ENCODE data around the gene ALDOA.
"Not testable (repeated sequence)": the region's sequence is repeated elsewhere in the genome, so short reads cannot be mapped to it uniquely, and the experiment has no call there.

ALDOA gene

DNA sequence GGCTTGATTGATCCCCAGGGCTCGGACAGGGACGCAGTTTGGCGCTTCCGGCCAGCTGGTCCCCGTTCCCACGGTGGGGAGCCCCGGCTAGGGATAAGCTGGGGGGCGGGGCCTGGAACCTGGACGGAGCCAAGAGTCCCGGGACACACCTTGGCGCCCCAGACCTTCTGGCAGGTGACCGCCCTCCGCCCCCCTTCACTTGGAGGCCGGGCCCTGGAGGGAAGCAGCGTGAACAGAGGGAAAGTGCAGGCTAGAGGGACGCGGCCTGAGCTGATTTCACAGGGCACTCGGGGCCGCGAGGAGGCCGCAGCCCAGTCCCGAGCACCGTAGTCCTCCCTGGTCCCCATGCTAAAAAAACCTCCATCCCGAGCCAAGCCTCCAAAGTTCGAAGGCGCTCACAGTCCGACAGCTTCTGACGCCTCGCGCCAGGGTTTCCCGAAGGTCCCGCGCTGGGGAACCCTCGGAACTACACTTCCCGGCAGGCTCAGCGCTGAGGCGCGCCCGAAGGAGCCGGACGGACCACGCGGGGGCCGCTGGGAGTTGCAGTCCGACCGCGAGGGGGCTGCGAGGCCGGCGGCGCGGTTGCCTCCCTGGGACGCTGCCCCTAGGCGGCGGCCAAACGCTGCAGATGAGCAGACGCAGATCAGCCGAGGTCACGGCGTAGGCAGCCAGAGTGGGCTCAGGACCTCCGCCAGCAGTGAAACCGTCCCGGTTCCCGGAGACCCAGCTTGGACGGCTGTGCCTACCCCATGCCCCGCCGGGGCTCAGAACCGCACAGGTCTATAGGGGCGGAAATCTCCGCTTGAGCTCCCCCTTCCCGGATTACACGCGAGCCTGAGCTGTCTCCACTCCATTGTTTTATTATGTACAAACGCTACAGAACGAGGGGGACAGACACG is 26.2 kb downstream of the ALDOA start, which contains the start of gene TBX6:
Gene TBX6, minus strand, starts transcription at position 451 of the 899 bp plus-strand sequence. CDS start 731 bp downstream, outside the sequence.
- no peak for FAIRE-seq

DNA sequence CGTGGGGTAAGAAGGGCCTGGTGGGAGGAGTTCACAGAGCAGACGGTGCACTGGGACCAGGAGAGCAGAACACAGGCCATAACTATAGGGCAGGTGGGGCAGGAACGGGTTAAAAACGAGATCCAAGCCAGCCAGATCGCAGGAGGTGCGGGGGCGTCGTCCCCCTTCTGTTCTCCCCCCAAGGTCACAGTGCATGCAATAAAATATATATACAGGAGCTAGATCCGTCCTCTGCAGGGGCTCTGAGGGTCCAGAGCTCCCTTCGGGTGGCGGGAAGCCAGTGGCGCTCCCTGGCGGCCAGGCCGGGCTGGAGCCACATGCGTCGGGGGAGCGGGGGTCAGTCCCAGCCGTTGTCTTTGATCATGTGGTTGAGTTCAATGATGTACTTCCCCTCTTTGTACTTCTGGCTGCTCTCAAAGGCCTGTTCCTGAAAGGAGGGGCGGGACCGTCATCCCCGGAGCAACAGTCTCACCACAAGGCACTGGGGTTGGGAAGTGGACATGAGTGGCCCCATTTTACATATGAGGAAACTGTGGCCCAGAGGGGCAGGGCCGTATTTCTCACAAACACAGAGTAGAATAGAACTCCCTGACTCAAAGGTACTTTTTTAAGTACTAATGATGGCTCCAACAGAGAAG is 26.9 kb downstream of the ALDOA start:
- no peak for FAIRE-seq

DNA sequence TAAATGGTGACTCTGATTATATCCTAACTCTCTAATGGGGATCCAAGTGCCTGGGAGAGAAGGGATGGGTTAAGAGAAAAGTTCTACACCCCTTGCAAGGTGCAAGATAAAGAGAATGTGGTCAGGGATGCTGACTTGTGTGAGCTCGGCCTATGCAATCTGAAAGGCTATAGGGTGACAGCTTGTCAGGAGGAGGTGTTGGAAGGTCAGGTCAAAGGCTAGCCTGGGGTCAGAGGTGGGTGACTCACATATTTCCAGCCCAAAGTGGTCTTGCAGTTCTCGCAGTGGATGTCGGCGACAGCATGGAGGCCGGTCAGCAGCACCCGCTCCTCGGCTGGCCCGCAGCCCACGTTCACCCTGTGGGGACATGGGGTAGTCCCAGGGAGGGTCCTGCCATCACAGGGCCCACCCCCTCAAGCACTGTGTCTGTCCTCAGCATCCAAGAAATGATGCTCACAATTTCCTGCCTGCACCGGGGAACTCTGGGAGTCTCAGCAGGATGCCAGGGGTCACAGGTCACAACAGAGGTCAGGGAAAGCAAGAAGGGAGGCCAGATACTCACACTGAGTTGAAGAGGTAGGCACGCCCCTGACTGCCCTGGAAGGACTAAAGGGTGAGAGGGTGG is 29.1 kb downstream of the ALDOA start:
- no peak for FAIRE-seq

DNA sequence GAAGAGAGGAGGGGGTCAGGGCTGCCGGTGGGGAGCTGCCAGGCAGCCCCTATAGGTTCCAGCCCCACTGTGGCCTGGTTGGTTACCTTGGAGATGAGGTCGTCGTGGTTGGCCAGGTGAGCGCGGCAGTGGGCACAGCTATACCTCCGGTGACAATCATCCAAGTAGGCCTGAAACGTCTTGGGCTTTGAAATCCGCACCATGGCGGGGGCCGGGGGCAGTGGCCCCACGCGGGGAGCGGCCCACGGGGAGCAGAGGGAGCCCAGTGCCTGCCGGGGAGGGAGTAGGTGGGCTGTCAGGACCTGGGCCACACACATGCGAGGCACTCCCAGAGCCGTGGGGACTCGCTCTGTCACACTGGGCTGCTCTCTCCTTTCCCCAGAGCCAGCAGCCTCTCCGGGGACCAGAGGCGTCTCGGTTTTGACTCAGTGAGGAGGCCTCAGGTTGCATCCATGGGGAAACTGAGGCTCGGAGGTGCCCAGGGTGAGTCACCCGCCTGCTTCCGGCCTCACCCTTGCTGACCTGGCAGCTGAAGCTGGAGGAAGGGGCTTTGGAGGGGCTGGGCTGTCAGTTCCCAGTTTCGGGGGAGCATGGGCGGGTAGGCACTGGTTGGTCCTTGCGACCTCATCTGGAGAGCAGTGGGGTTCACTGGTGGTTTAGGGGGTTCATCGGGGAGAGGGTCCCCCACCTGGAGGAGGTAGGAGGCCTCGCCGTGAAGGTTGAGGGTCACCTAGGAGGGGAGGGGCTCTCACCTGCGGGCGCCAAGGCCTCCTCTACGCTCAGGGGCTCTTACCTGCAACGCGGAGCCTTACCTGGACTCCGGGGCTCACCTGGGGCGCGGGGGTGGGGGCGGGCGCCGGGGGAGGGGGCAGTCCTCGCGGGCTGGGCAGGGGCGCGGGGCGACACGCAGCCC is 29.9 kb downstream of the ALDOA start:
- no peak for FAIRE-seq

DNA sequence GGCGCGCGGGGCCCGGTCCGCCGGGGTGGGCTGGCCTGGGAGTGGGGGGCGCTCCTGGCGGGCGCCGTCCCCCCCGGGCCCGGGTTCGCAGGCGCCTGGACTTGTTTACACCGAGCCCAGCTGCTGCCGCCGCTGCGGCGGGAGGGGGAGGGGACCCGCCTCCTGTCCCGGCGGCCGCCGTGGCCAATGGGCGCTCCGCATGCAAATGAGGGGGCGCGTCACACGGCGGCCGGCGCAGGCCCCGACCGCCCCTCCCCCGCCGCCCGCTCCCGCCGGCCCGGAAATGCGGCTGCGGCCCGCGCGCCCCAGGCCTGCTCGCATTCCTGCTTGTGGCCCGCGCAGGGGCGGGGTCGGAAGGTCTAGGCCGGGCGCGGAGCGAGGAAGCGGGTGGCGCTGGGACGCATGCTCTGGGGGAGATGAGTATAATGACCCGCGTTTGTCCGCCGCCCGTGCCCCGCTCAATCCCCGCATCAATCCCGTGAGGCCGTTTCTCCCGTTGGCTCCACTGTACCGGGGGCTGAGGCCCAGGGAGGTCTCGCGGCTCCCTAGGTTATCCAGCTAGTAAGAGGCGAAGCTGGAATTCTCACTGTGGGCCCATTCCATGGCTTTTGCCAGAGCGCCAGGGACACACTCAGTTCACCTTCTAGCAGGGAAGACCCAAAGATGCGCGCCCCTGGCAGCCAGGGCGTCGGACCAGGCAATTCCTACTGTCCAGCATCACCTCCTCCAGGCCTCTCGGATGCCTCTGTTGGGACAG is 30.7 kb downstream of the ALDOA start, which contains the start of gene YPEL3:
Gene YPEL3, minus strand, starts transcription at position 109 of the 757 bp plus-strand sequence. CDS start 731 bp downstream, outside the sequence.
- FAIRE-seq = no peak

DNA sequence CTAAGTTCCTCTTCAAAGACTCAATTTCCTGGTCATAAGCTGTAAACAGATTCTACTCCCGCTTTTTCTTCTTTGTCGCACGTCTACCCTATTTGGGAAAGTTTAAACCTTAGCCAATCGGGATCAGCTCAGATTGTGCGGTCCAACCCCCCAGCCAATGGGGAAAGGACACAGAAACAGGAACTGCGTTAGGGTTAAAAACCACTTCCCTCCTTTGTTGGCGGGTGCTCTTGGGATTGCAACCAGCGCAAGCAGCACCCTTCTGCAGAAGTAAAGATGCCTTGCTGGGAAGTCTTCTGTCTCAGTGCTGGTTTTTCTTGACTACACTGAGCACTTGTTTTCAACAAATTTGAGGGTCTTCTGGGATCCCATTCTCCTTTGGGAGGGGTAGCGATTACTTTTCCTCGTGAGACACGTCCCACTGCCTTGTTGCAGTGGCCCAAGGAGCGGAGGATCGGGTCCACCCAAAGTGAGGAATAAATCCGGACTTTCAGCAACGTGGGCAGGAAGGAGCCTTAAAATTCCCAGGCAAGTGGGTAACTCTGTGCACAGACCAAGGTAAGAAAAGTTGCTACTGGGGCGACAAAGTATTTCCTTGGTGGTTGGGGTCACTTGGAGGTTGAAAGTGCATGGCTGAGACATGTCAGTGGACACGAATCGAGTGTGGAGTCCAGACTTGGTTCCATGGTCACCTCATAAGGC is 31.5 kb downstream of the ALDOA start:
- FAIRE-seq = no peak

DNA sequence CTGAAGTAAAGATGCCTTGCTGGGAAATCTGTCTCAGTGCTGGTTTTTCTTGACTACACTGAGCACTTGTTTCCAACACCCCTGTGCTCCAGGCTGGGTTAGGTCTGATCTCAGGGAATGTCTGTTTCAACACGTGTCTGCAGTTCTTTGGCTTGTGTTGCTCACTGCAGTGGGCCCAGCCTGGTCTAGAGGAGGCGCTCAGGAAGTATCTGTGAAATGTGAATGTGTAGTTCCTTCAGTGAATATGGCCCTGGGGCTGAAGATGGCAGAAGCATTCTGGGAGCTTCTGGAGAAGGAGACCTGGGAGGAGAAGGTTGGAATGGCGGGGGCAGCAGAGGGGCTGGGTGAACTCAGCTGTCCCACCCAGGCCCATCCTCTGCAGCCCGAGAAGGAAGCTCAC is 38.5 kb downstream of the ALDOA start:
- FAIRE-seq = no peak

DNA sequence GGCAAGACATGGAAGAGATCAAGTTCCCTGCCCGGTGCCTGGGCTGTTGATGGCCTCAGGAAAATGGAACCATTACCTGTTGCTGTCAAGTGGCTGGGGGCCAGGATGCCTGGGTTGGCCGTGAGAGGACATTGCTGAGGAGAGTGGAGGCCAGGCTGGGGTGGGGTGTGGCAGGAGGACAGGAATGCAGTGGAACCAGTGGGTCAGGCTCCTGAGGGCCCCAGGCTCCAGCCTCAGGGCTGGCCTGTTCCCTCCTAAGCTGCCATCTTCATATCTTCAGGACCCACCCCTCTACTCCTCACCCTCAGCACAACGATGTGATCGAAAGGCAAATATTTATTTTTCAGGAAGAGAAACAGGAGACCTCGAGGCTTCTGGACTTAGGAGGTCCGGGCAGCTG is 38.9 kb downstream of the ALDOA start:
- no peak for FAIRE-seq

DNA sequence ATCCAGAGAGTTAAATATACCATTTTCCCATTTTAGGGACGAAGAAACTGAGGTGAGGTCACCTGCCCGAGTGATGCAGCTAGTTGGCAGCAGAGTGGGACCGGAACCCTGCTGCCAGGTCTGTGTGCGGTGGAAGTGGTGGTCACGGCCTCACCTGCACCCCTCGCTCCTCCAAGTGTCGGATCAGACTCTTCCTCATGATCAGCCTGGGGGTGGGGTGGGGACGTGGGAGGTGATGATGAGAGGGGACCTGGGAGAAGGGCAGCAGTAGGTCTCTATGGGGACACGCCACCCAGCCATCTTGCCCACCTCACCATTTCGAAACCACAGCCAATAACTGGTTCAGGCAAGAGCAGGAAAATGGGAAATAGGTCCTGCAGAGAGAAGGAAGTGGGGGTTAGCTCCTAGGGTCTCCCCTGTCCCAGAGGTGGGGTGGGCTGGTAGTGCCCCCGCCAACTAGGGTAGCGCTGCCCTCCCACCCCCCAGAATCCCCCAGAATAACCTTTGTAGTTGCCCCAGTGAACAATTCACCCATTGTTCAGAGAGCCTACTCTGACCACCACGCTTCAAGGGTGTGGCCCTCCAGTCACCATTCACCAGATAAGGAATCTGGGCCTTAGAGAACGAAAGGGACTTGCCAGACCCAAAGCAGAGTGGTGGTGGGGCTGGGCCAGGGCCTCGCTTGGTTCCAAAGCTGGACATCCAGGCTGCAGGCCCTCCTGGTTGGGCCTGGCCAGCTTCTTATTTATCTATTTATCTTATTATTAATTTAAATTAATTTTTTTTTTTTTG is 42.7 kb downstream of the ALDOA start:
- no peak for FAIRE-seq

DNA sequence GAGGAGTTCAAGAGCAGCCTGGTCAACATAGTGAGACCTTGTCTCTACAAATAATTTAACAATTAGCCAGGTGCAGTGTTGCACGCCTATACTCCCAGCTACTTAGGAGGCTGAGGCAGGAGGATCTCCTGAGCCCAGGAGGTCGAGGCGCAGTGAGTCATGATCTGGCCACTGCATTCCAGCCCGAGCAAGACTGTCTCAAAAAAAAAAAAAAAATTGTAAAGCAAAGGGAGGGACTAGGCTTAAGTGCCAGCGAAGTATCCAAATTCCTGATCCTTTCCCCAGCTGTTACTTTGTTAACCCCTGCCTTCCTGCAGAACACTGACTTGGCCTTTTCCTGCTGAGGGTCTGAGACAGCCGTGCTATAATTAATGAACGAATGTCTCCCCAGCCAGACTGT is 45.1 kb downstream of the ALDOA start:
- no peak for FAIRE-seq

DNA sequence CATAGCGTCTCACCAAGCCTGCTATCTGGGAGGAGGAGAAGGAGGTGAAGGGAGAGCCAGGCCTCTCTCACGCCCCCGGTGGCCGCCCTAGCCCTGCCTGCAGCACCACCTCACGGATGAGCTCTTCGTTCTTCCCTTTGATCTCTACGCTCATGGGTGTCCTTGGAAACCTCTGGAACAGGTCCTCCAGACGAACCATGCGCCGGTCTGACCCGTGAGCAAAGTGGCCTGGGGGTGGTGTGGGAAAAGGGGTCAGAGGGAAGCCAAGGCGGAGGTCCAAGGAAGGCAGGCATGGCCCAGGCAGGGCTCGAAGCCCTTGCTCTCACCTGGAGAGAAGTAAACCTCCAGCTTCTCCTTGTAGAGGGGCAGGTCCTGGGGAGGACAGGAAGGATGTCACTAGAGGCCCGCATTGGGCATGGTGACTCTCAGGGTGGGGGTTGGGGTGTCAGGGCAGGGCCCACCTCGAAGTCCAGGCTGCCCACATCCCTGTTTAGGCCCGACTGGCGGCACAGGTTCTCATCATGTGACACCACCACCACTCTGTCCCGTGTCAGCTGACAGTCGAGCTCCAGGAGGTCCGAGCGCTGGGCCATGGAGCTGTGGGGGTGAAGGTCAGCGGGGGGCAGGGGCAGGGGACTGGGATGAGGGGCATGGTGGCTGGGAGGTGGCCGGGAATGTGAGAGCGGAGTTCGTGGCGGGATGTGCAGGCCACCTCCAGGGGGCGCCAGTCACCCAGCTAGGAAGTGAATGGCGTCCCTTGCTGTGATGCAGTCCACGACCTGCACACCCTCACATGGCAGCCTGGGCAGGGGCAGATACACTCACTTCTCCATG is 46.9 kb downstream of the ALDOA start:
- FAIRE-seq = no peak

DNA sequence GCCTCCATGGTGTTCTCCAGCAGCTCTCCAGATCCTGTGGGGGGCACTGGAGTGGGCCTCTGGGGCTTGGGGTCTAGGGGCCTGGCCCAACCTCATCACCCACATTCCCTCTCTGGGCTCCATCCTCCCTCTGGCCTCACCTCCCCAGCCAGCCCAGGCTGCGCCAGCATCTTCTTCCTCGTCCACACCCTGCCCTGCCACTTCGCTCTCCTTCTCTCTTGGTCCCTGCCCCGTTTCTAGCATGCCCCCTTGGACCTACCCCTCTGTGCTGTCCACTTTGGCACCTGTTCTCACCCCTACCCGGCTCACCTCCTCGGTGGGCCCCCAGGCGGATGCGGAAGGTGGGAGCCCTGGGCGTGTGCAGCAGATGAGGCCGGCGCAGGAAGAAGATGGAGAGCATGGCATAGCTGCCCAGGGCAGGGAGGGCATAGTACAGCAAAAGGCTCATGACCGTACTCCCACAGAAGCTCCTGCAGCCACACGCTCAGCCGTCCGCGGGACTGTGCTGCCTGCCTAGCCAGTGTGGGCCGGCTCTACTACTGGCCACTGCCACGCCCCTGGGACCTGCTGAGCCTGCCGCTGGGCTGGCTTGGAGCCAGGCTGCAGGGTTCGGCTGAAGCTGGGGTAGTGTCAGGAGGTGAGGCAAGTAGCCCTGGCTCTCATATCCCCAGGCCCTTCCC is 47.6 kb downstream of the ALDOA start, which contains the start of gene GDPD3:
Gene GDPD3, minus strand, starts transcription at position 507 of the 680 bp plus-strand sequence. Its CDS starts 59 bp downstream, at position 448.
- FAIRE-seq = no peak

DNA sequence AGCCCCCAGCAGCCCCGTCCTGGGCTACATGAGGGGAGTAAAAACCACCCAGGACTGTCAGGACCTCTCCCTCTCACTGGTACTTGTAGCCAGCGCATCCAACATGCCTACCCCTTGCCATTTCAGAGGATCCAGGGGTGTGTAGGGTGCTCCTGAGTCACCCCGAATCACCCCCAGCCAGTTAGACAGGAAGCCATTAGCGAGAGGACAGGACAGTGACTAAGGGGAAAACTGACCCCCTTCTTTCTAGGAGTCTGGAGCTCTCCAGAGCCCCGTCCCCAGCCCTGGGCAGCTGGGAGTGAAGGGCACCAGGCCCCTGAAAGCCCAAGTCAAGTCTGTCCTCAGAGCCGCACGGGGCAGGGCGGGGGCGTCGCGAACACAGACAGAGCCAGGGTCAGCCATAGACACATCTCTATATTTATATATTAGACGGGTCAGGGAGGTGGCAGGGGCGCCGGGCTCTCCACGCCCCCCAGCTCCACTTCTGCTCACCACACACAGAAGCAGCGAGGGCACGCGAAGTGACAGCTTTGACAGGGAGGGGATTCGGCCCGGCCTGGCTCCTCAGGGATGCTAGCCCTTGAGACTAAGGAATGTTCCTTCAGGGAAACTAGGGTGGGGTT is 48.3 kb downstream of the ALDOA start:
- FAIRE-seq = no peak

DNA sequence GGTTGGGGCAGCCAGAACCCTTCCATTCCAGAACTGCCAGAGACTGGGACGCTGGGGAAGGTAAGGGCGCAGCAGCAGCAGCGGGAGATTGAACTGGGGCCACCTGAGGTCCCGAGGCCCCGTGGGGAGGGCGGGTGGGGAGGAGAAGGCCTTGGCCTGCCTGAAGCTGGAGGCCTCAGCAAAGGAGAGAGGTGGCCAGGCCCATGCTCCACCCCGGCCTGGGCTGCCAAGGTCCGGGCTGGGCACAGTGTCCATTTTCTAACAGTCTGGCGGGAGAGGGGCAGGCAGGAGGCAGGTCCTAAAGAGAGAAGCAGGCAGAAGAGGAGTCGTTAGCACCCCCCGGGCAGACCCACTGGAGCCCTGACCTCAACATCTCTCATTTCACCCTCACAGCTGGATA is 48.9 kb downstream of the ALDOA start:
- no peak for FAIRE-seq

DNA sequence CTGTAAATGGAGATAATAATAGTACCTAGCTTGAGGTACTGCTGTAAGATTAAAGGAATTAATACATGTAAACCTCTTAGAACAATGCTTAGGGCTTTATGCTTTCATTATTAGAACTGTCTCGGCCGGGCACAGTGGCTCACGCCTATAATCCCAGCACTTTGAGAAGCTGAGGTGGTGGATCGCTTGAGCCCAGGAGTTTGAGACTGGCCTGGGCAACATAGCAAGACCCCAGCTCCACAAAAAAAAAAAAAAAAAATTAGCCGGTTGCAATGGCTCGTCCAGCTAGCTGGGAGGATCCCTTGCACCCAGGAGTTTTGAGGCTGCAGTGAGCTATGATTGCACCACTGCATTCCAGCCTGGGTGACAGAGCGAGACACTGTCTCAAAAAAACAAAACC is 49.3 kb downstream of the ALDOA start:
- FAIRE-seq = not testable (repeated sequence)

DNA sequence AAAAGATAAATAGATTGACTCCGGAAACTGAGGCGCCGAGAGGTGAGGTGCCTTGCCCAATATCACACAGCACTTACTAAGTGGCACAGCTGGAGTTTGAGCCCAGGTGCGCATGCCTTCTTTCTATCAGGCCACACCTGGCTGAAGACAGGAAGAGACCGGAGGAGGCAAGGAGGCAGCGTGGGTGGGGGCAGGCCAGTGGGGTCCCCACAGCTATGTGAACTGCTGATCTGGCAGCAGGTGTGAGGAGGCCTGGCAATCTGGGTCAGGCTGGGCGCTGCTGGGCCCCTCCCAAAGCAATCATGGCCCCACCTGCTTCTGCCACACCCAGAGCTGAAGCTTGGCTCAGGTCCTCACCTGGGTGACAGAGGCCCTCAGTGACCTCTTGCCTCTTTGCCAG is 49.7 kb downstream of the ALDOA start:
- FAIRE-seq = no peak

DNA sequence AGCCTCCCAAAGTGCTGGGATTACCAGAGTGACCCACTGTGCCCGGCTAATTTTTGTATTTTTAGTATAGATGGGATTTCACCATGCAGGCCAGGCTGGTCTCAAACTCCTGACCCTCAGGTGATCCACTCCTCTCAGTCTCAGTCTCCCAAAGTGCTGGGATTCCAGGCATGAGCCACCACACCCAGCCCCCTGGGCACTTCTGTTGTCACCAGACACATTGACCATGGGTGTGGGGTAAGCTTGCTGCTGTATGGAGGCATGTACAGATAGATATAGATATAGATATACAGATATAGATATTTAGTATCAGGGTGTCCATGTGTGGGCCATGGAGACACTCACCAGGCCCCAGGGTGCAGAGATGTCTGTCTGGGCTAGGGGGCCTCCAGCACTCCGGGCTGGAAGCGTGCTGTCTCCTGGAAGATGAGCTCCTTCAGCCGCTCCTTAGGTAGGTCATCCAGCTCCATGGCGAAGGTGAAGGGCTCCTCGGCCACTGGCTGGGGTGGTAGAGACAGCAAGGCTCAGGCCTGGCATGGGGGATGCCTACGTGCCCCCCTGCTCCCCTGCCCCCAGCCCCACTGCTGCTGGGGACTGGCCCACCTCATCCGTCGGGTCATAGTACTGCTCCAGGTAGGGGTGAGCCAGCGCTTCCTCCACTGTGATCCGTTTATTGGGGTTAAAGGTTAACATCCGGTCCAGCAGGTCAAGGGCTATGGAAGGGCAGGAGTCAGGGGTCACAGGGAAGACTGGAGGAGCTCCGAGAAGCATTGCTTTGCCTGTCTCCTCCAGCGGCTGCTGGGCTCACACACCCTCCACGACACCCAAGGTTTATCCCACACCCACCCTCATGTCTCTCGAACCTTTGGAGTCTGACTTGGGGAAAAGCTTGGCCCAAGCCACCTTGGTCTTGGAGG is 51.0 kb downstream of the ALDOA start:
- no peak for FAIRE-seq
